HG02798 (cell line): Measurements from ENCODE around the gene INSYN1.
A peak's percentile ranks its signal among the peaks of the same experiment; 100 is the strongest.
"Not testable (repeated sequence)": the region's sequence is repeated elsewhere in the genome, so short reads cannot be mapped to it uniquely, and the experiment has no call there.

ENCODE experiments used
- ATAC-seq: cut with Tn5 transposase; IDR thresholded peaks from one replicate; pipeline ENCODE4 v1.9.1; 2021; ENCODE audit warnings: mild to moderate bottlenecking; ENCODE audit not compliant: unreplicated experiment, poor library complexity

The INSYN1 gene

GRCh38 chr15:73717206-73717605 lies 35.9 kb downstream of the INSYN1 start:
- ATAC-seq = no peak

GRCh38 chr15:73716417-73716816 lies 36.7 kb downstream of the INSYN1 start:
- no peak for ATAC-seq

- no peak for ATAC-seq
These were observed 37.7 kb downstream of the INSYN1 start for GRCh38 chr15:73715417-73715816.

- no peak for ATAC-seq
These were observed 38.4 kb downstream of the INSYN1 start for GRCh38 chr15:73714695-73715301.

GRCh38 chr15:73712107-73712506 lies 41.0 kb downstream of the INSYN1 start:
- no peak for ATAC-seq

- ATAC-seq = no peak
These were observed 41.6 kb downstream of the INSYN1 start for GRCh38 chr15:73711526-73711925.

GRCh38 chr15:73710321-73710720 lies 42.8 kb downstream of the INSYN1 start:
- ATAC-seq = no peak

- no peak for ATAC-seq
These were observed 43.5 kb downstream of the INSYN1 start for GRCh38 chr15:73709686-73710085.

- no peak for ATAC-seq
These were observed 43.9 kb downstream of the INSYN1 start for GRCh38 chr15:73709241-73709640.

- ATAC-seq = no peak
These were observed 44.5 kb downstream of the INSYN1 start for GRCh38 chr15:73708691-73709090.

GRCh38 chr15:73704869-73705645 lies 48.1 kb downstream of the INSYN1 start:
- no peak for ATAC-seq

- ATAC-seq = not testable (repeated sequence)
These were observed 48.8 kb downstream of the INSYN1 start for GRCh38 chr15:73704142-73704868.

- ATAC-seq = not testable (repeated sequence)
These were observed 49.5 kb downstream of the INSYN1 start for GRCh38 chr15:73703601-73704000.

GRCh38 chr15:73702311-73703239 lies 50.6 kb downstream of the INSYN1 start:
- ATAC-seq = not testable (repeated sequence)

GRCh38 chr15:73700041-73700842 lies 52.9 kb downstream of the INSYN1 start:
- peak; percentile 51 for ATAC-seq

- no peak for ATAC-seq
These were observed 53.7 kb downstream of the INSYN1 start for GRCh38 chr15:73699249-73700040.

- peak; percentile 70 for ATAC-seq
These were observed 56.1 kb downstream of the INSYN1 start for GRCh38 chr15:73697033-73697467.

GRCh38 chr15:73696641-73697001 lies 56.5 kb downstream of the INSYN1 start:
- no peak for ATAC-seq
